Transverse colon (tissue), 4 donors: ENCODE measurements around the gene E2F4.

Experiments used
- POLR2A ChIP-seq: fragments of 450-650 bp; IDR thresholded peaks from one replicate; pipeline ENCODE4 v1.6.1; 2016; ENCODE audit warnings: antibody characterized with exemption, mild to moderate bottlenecking, moderate library complexity
- POLR2AphosphoS5 ChIP-seq, 3 donors: sonication (generic); formaldehyde crosslinking; IDR thresholded peaks; one replicate each; pipeline ENCODE4 v1.6.1; 2016; ENCODE audit warnings: antibody characterized with exemption in 3 of 3
- TF ChIP-seq, protein P1 (sequence below), 5 experiments: fragments of 200-600 bp in 3 of 5; fragments of 450-650 bp in 2 of 5; sonication (generic) in 3 of 5; IDR thresholded peaks; 1 replicate in 2 of 5; 2 replicates in 3 of 5; pipeline ENCODE4 v1.5.1; 2016 to 2017; ENCODE audit warnings: antibody characterized with exemption in 5 of 5, inconsistent platforms in 3 of 5, mild to moderate bottlenecking in 2 of 5, moderate library complexity in 1 of 5

- TF ChIP-seq, protein P1, sequence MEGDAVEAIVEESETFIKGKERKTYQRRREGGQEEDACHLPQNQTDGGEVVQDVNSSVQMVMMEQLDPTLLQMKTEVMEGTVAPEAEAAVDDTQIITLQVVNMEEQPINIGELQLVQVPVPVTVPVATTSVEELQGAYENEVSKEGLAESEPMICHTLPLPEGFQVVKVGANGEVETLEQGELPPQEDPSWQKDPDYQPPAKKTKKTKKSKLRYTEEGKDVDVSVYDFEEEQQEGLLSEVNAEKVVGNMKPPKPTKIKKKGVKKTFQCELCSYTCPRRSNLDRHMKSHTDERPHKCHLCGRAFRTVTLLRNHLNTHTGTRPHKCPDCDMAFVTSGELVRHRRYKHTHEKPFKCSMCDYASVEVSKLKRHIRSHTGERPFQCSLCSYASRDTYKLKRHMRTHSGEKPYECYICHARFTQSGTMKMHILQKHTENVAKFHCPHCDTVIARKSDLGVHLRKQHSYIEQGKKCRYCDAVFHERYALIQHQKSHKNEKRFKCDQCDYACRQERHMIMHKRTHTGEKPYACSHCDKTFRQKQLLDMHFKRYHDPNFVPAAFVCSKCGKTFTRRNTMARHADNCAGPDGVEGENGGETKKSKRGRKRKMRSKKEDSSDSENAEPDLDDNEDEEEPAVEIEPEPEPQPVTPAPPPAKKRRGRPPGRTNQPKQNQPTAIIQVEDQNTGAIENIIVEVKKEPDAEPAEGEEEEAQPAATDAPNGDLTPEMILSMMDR (IDR thresholded peaks at IDR 0.05): peak; percentile 39 to 69 (median 52)
- TF ChIP-seq POLR2A (peak; percentile 94), POLR2AphosphoS5 (IDR thresholded peaks at IDR 0.05) (peak; percentile 81 to 96 (median 94))
Measured at GRCh38 chr16:67199011-67199807, 7.3 kb downstream of the E2F4 start, which contains the start of gene ELMO3.
